ENCODE measurements around the gene KRT79.
"Not testable (repeated sequence)": the region's sequence is repeated elsewhere in the genome, so short reads cannot be mapped to it uniquely, and the experiment has no call there.

KRT79 gene

GRCh38 chr12:52860102-52860823 is 26.2 kb upstream of the KRT79 start:
- no peak for DNase-seq

- no peak for DNase-seq
Observed at GRCh38 chr12:52857500-52857899, 23.4 kb upstream of the KRT79 start.

- DNase-seq, result no peak
Observed at GRCh38 chr12:52856787-52857186, 22.7 kb upstream of the KRT79 start.

GRCh38 chr12:52856077-52856476 is 22.0 kb upstream of the KRT79 start:
- not testable (repeated sequence) for DNase-seq

GRCh38 chr12:52851787-52852186 is 17.7 kb upstream of the KRT79 start:
- DNase-seq, result no peak

GRCh38 chr12:52850681-52851080 is 16.6 kb upstream of the KRT79 start:
- DNase-seq, result no peak

GRCh38 chr12:52849511-52849910 is 15.4 kb upstream of the KRT79 start:
- no peak for DNase-seq

- DNase-seq, result no peak
Observed at GRCh38 chr12:52848661-52849255, 14.6 kb upstream of the KRT79 start, which contains the start of gene KRT78. Gene KRT78, minus strand, starts transcription at chr12:52848994. Its CDS starts 64 bp downstream, at chr12:52848930.

GRCh38 chr12:52847335-52848102 is 13.4 kb upstream of the KRT79 start:
- no peak for DNase-seq

GRCh38 chr12:52846356-52846970 is 12.4 kb upstream of the KRT79 start:
- DNase-seq, result no peak

- DNase-seq, result no peak
Observed at GRCh38 chr12:52845946-52846345, 11.8 kb upstream of the KRT79 start.

- DNase-seq, result no peak
Observed at GRCh38 chr12:52844386-52844785, 10.3 kb upstream of the KRT79 start.

- DNase-seq, result no peak
Observed at GRCh38 chr12:52839436-52840105, 5.5 kb upstream of the KRT79 start.

GRCh38 chr12:52838609-52839435 is 4.7 kb upstream of the KRT79 start:
- no peak for DNase-seq

GRCh38 chr12:52837781-52838608 is 3.9 kb upstream of the KRT79 start:
- DNase-seq, result no peak

GRCh38 chr12:52837413-52837741 is 3.3 kb upstream of the KRT79 start:
- DNase-seq, result no peak

- DNase-seq, result no peak
Observed at GRCh38 chr12:52836491-52837412, 2.6 kb upstream of the KRT79 start.

GRCh38 chr12:52836042-52836466 is 1.9 kb upstream of the KRT79 start:
- DNase-seq, result peak; percentile 63

GRCh38 chr12:52835271-52836041 is 1.3 kb upstream of the KRT79 start:
- DNase-seq, result no peak
